NCI-H1092 treated with DMSO at 0.1 percent for 48 hours (cell line): ENCODE results near the gene PLCG2.
A peak's percentile ranks its signal among the peaks of the same experiment; 100 is the strongest.
"Not testable (repeated sequence)": the region's sequence is repeated elsewhere in the genome, so short reads cannot be mapped to it uniquely, and the experiment has no call there.

Experiments
- DNase-seq: peaks from one replicate; lab custom pipeline; 2025; lab: John Stamatoyannopoulos, UW

The PLCG2 gene

DNA sequence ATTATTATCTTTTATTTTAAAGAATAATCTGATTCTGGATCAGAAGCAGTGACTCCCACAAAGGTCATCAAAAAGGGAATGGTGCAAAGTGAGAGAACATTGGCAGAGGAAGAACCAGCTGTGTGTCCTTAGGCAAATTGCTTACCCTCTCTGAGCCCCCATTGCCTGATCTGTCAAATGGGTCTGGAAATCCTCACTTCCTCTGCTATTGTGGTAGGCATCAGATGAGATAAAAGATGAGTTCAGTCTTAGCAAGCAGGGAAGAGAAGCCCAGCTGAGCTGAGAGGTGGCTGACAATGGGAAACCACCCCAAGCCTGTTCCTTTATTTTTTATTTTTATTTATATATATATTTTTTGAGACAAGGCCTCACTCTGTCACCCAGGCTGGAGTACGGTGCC, 24.2 kb upstream of the PLCG2 start:
- no peak for DNase-seq

DNA sequence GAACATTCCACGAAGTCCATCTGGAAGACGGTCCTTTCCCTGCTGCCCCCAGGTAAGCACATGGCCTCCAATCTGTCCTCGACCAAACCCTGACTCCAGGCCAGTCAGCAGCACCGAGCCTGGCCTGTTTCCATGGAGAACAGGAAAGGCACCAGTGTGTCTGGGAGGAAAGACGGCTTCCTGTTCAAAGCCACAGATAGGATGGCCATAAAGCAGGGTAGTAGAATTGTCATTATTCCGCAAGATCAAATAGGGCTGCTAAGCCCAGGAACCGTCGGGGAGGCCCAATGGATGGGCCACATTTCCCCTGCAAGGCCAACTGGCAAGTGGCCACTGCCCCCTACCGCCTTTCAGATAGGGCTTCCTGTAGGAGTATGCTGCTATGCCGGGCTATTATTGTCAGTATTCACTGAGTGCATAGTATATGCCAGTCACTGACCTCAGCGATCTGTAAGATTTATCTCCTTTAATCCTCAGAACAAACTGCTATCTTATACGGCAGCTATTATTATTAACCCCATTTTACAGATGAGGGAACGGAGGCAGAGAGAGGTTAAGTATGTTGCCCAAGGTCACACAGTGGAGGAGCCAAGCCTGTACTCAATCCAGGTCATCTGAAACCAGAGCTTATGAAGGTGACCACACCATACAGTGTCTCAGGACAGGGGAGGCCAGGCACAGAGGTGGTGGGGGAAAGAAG, 23.0 kb upstream of the PLCG2 start:
- no peak for DNase-seq

DNA sequence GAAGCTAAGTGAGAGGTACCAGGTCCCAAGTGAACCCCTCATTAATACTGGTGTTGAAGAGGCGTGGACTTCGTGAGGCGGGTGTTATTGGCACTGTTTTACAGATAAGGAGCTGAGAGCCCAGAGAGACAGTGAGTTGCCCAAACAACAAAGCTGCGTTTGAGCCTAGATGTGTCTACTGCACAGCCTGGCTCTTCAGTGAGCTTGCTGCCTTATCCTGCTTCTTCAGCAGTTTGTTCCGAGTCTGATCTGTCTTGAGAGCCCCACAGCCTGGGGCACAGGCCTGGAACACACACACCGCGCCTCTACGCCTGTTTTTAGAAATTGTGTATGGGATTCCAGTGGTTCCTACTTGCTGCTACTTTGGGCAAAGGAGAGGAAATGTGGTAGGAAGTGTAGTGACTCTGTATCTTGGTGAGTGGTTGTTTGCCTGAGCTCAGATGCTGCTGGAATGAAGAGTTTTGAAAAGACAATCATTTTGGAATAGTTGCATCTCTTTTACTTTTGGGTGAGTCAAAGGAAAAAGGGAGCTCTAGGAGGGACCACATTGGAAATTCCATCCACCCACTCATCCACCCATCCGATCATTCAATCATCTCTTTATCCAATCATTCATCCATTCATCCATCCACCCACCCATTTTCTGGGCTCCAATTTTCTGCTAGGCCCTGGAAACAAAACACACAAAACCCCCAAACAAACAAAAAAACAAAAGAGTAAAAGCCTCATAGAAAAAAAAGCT, 22.3 kb upstream of the PLCG2 start:
- no peak for DNase-seq

DNA sequence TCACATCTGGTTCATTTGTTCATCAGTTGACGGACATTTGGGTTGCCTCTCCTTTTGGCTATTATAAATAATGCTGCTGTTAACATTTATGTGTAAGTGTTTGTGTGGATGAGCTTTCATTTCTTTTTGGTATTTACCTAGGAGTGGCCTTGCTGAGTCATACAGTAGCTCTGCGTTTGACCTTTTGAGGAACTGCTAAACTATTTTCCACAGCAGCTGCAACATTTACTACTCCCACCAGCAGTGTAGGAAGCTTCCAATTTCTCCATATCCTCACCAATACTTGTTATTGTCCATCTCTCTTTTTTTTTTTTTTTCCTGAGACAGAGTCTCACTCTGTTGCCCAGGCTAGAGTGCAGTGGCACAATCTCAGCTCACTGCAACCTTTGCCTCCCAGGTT, 20.7 kb upstream of the PLCG2 start:
- no peak for DNase-seq

DNA sequence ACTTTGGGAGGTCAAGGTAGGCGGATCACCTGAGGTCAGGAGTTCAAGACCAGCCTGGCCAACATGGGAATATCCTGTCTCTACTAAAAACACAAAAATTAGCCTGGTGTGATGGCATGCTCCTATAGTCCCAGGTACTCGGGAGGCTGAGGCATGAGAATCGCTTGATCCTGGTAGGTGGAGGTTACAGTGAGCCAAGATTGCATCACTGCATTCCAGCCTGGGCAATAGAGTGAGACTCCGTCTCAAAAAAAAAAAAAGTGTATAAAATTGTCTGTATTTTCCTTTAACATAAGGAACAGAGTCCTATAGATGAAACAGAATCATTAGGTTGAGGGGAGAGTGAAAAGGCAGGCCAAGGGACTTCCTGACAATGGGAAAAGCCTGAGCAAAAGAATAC, 16.8 kb upstream of the PLCG2 start:
- DNase-seq: not testable (repeated sequence)

DNA sequence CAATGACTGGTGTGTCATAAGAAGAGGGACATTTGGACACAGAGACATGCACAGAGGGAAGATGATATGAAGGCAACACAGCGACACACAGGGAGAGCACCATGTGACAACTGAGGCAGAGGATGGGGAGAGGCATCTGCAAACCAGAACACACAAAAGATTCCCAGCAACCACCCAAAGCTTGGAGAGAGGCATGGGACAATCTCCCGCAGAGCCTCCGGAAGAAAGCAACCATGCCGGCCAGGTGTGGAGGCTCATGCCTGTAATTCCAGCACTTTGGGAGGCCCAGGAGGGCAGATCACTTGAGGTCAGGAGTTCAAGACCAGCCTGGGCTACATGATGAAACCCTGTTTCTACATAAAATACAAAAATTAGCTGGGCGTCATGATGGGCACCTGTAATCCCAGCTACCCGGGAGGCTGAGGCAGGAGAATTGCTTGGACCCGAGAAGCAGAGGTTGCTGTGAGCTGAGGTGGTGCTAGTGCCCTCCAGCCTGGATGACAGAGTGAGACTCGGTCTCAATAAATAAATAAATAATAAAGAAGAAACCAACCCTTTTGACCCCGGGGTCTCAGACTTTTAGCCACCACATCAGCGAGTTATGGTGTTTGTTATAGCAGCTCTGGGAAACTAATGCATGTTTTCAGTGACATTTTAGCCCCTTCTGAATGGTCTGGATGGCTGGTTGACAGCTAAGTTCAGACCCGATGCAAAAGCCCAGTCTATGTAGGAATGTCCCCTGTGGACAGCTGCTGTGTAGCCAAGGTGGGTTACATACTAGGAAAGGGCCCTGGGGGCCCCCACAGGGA, 13.8 kb upstream of the PLCG2 start:
- DNase-seq: no peak

DNA sequence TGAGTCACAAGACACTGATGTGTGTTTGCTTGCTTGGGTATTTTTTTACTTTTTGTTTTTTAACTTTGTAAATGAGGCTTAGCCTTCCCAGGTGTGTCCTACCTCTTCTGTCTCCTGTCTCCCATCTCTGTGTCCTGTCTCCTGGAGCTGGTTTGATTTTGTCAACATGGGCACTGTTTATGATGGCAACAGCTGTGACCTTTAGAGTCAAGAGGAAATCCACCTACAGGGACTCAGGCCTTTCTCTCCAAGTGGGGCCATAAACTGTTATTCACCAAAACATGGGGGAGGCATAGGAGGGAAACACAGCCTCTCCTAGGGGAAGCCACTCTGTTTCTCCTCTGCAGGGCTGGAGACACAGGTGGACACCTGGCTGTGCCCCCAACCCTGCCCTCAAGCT, 13.1 kb upstream of the PLCG2 start:
- no peak for DNase-seq

DNA sequence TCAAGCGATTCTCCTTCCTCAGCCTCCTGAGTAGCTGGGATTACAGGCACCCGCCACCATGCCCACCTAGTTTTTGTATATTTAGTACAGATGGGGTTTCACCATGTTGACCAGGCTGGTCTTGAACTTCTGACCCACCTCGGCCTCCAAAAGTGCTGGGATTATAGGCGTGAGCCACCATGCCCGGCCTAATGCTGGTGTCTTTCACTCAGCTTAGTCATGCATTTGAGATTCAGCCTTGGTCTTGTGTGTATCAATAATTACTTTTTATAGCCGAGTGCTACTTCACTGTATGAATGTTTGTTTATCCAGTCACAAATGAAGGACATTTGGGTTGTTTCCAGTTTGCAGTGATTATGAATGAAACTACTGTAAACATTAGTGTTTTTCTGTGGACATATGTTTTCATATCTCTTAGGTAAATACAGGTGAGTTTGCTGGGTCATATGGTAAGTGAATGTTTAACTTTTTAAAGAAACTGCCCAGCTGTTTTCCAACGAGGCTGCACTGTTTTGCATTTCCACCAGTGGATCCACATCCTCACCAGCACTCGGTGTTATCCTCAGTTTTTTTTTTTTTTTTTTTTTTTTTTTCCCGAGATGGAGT, 11.0 kb upstream of the PLCG2 start:
- DNase-seq: peak; percentile 90

DNA sequence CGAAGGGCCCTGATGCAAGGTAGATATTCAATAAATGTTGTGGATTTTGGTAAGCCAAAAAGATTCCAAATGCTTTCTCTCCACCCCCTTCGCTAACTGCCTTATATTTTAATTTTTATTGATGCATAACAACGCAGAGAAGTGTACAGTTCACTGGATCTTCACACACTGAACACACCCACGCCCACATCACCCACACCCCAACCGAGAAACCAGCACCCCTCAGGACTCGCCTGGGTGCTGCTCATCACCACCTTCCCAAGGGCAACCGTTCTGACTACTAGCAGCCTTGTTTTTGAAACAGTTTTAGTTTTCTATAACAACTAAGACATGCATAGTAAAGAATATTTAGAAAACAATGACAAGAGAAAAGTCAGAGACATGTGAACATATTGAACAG, 9.1 kb upstream of the PLCG2 start:
- no peak for DNase-seq

DNA sequence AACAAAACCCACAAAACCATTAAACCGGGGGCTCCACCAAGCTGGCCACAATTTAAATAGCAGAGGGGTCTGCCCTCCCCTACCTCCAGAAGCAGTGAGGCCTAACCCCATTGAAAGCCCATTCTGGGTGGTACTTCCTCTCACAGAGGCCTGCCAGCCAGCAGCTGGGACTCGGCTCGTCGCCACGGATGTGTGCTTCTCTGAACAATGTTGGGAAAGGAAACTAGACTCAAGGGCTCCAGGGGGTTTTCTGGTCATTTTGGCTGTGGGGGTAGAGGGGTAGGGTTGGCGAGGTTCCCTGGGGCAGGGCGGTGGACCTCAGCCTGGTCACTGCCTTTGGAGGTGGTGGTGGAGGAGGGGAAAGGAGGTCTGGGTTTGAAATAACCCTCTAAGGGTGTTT, 4.7 kb upstream of the PLCG2 start:
- DNase-seq: no peak

DNA sequence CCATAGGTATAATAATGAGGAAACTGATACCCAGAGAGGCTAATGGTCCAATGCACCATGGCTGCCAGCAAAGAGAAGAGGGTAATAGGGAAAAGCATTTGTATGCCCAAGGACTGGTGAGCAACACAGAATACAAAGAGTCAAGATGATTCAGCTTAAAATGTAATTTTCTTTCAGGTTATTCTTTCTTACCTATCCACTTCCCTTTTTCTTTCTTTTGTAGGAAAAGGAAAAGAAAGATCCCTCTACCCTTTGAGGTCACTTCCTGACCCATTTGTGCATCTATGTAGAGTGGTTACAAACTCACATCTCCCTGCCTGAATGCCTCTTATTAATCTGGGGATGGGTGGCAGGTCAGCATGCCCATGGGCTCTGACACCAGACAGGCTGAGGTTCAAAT, 3.5 kb upstream of the PLCG2 start:
- no peak for DNase-seq

DNA sequence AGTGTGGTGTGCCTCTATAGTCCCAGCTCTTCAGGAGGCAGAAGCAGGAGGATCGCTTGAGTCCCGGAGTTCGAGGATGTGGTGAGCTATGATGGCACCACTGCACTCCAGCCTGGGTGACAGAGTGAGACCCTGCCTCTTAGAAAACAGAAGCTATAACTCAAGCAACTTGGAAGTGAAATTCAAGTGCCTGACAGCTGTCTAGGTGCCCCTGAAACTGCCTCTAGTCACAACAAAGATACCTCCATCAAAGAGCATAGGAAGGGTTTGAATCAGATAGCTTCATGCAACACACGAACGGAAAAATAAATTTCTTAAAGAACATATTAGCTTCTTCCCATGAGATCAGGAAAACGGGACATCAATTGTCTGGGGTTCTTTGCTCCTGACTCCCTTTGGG, 860 bp upstream of the PLCG2 start:
- DNase-seq: no peak

DNA sequence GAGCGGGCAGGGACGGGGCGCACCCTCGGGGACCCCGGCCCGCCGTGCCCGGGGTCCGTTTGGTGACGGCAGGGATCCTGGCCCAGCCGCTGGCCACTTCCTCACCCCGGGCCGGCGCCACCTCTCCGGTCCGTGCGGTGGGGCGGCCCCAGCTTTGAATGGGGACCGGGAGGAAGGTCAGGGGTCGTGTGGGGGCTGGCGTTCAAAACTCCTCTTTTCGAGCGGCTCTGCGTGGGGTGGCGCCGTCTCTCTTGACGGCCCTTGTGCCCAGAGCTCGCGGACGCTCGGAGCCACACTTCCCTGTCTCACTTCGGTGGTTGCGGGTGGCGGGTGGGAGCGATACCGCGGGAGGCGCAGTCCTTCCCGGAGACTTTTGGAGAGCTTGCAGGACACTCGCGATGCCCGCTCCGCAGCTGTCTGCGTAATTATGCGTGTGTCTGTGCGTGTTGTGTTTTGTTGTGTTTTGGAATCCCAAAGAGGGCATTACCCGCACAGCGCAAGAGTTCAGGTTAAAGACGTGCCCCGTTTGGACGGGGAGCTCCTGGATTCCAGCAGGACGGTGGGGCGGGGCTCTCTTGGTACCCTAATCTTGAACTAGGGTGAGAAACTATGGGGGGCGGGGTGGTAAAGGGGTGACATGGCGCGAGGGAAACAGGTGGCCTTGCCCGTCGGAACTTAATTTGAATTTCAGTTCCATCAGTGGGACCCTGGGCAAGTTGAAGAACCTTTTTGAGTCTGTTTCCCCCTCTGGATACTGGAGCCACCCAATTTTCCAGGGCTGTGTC, 637 bp downstream of the PLCG2 start:
- no peak for DNase-seq

DNA sequence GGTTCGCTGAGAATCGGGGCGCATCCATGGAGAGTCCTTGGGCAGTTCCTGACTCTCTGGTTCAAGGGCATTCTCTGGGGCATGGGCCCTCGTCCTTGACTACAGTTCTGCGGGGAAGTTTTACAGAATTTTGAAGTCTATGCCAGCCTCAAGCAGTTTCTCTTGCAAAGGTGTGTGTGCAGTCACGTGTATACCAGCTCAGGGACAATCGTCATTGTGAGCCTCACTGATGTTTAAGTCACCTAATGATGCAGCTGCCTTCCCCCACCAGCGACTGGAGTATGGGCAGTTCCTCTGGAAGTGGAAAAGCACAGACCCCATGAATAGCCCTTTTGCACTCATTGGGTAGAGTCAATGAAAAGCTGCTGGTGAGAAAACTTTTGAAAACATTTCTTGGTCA, 1.3 kb downstream of the PLCG2 start:
- DNase-seq: no peak

DNA sequence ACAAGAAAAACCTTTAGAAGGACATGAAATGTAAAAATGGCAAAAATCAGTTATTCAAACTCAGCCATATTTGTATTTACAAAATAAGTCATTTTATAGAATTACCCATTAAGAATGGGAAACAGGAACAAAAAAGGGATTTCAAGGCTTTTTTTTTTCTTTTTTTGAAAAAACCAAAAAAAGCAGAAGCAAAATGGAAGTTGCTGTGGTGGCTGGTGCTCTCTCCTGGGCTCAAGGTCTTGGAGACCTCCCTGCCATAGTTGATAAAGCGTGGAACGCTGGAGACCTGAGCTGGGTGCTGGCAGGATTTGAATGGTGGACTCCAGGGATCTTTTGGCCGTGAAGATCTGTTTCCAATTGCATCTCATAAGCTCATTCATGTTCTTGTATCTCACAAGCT, 3.1 kb downstream of the PLCG2 start:
- DNase-seq: no peak

DNA sequence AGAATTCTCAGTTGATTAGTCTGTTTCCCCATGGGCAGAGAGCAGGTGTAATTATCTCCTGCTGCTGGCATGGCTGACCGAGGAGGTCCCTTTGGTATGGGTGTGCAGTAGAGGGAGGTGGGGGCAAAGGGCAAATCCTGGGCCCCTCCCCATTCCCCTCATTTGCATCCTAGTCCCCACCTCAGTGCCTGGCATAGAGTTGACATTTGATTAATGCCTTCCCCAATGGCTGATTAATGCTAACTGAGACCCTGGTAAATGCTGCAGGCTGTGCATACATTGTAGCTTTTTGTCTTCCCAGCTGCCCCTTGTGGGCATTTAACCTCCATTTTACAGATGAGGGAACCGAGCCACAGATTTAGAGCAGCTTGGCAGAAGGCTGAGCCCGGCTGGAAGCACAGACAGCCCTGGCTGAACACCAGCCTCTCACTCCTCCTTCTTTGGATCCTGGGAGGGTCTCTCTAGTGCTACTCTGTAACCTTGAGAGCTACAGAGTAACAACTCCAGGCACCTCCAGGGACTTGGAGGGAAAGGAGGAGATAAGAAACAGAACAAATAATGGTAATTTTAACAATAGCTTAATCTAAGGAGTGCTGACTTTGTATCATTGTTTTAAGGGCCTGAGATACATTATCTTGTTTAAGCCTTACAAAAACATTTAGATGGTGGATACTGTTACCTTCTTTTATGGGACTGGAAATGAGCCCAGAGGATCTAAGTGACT, 5.1 kb downstream of the PLCG2 start:
- peak; percentile 14 for DNase-seq

DNA sequence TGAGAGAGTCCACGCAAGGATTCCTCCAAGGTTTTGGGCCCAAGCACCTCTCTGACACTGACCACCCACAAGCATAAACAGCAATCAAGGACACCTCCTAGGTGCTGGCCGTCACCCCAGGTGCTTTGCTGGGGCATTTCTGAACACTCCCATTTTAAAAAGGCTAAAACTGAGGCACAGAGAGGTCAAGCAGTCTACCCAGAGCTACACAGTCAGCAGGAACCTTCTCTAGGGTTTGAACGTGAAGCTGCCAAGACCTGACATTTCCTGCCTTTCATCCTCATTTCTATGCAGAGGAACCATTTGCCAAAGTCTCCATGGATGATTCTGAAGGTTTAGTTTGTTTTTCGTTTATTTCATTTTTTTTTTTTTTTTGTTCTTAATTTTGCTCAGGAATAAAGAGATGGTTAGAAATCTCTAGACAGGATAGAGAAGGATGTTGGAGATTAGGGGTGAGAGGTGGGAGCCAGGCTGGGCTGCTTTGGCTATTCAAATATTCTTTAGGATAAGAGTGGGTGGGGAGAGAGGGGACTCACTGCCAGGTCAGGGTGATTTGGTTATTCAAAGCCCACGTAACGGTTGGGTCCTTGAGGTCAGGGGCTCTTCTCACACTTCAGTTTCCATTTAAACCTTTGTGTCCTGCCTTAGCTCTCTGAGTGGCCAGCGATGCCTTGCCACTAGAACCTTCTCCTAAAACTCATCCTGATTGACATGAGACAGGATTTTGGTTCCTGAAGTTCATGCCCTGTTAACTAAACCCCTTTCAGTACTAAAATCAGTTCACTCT, 6.2 kb downstream of the PLCG2 start:
- no peak for DNase-seq

DNA sequence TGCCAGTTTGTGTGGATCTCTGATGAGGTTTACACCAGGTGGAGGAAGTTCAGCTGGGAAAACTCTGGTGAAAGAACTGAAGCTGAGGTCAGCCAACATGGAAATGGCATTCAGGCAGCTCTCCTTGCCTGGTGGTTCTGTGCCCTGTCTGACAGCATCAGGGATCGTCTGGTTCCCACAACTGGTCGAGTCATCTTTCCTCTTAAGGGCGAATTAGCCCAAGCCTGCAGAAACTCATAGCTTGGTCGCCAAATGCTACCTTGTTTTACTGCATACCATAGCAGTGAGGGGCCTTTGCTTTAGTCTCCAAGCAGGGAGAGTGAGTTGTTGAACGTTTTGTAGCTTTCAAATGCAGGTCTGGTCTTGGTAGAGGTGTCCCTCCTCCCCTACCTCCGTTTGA, 7.2 kb downstream of the PLCG2 start:
- DNase-seq: no peak

DNA sequence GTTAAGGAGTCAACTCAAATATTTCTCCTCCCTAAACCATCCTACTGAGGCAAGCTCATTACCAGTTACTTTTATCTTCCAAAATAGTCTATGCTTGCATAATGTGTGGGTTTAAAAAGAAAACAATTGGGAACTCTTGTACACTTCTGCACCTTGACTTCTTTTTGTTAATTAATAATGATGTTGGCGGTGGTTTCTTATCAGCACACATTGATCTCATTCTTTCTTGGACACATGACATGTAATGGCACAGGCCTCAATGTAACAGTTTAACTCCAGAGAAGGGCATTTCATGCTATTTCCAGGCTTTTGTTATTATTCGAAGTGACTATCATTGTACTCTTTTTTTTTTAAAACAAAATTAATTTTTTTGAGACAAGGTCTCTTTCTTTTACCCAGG, 7.8 kb downstream of the PLCG2 start:
- no peak for DNase-seq

DNA sequence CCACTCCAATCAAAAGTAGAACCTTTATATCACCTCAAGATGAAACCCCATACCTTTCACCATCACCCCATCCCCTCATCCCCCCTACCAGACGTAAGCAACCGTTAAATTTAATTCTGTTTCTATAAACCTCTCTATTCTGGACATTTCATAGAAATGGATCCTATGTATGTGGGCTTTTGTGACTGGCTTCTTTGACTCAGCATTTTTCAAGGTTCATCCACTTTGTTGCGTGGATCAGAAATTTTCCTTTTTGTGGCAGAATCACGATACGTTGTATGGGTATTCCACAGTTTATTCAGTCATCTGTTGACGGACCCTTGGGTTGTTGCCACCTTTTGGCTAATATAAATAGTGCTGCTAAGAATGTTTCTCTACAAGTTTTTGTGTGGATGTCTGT, 8.6 kb downstream of the PLCG2 start:
- no peak for DNase-seq
